COLO668 (cell line): Measurements from ENCODE around the gene KRT15.

Experiments
- DNase-seq: peaks from one replicate; lab custom pipeline; 2025; ENCODE audit not compliant: unreplicated experiment; lab: John Stamatoyannopoulos, UW

KRT15 gene

DNA sequence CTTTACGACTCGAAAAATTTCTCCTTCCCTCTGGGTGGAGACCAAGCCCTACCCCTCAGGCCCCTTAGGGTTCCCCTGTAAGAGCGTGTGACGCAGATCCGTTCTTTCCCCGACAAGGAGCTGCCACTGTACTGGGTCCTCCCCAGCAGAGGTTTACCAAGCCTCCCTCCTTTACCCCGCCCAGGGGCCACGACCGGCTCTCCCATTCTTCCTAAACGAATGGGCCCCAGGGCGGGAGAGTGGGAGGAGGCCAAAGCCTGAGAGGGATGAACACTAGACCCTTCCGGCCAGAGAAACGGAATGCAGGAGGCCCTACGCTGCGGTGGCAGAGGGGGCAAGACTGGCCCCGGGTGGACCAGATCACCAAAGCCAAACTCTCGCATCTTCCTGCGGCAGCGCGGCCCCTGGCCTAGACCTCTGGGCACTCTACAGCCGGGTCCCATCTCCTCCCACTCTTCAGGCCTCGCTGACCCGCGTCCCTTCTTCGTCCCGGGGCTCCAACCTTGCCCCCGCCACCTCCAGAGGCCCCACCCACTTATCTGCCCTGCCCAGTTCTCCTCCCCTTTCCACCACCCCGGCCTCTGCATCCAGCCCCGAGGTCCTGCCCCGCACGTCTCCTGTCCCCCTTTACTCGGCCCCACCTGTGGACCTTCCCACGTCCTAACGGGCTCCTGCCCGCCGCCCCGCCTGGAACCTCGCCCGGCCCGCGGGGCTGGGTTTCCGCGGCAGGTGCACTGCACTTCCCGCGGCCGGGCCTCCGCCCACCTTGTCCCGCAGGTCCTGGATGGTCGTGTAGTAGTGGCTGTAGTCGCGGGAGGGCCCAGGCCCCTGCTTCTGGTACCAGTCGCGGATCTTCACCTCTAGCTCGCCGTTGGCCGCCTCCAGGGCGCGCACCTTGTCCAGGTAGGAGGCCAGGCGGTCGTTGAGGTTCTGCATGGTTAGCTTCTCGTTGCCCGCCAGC is 8.7 kb upstream of the KRT15 start:
- DNase-seq: peak; percentile 46

DNA sequence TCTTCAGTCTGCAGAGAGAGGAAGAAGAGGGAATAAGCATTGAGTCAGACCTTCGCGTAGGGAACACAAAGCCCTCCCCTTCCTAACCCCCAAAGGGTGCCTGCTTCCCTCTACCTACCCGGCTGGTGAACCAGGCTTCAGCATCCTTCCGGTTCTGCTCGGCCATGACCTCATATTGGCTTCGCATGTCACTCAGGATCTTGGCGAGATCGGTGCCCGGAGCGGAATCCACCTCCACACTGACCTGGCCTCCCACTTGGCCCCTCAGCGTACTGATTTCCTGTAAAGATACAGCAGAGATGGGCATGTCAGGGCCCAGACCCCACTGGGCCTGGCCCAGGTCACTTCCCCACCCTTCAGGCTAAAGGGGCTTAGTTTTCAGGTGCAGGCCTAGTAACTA is 5.6 kb upstream of the KRT15 start:
- no peak for DNase-seq

DNA sequence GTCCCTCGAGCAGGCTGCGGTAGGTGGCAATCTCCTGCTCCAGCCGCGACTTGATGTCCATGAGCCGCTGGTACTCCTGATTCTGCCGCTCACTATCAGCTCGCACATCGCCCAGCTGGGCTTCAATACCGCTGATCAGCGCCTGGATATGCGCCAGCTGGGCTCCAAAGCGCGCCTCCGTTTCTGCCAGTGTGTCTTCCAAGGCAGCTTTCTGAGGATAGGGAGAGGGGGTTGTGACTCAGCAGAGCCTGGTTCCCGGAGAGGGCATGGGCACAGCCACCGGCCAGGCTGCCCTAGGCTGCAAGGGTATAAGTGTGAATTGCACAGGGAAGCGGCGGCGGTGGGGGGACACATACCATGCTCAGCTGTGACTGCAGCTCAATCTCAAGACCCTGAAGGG is 5.1 kb upstream of the KRT15 start:
- no peak for DNase-seq

DNA sequence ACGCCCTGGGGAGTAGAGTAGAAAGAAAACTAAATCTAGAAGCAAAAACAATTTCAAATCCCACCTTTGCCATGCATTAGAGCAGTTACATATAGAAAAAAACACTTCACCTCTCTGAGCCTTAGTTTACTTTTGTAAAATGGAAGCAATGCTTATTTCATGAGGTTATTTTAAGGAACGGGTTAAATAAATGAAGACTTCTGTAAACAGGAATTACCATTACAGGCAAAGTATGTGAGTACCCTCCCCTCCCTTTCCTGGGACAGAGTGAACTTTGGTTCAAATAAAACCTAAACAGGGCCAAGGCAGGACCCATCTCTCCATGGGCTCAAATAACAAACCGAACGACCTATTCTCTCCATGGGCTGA is 4.5 kb upstream of the KRT15 start:
- DNase-seq: no peak

DNA sequence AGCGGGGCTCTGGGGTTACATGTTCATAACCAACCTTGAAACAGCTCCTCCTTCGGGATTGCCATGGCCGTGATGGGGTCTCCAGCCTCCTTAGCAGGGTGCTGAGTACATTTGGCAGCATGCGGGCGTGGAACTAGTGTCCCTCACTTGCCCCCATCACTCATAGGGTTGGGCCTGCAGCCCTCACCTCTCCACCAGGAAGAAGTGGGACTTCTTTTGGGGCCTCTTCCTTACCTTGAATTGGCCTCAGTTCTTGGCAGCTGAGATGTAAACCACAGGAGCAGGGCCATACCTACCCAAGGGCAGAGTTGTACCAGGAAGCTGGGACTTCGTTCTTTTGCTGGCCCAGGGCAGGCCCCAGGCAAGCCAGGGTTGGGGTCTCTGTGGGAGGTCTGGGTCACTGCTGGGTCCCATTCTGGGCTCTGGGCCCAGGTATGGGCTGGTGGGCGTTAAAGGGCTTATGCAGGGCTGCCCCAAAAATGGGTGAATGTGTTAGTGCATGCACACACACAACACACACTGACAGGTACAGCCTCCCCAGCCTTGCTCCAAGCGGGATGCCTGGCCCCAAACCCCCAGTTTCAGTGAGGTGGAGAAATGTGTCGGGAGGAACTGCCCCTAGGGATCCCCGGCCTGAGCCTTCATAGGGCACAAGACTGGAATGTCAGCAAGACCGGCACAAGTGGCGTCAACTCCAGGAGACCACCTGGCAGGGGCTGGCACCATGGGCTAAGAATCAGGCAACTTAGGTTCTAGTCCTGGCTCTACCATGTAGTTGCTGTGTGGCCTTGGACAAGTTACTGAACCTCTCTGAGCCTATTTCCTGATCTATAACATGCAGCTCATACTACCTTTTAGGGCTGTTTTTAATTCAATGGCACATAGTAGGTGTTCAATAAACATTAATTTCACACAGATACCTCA is 3.9 kb upstream of the KRT15 start:
- no peak for DNase-seq

DNA sequence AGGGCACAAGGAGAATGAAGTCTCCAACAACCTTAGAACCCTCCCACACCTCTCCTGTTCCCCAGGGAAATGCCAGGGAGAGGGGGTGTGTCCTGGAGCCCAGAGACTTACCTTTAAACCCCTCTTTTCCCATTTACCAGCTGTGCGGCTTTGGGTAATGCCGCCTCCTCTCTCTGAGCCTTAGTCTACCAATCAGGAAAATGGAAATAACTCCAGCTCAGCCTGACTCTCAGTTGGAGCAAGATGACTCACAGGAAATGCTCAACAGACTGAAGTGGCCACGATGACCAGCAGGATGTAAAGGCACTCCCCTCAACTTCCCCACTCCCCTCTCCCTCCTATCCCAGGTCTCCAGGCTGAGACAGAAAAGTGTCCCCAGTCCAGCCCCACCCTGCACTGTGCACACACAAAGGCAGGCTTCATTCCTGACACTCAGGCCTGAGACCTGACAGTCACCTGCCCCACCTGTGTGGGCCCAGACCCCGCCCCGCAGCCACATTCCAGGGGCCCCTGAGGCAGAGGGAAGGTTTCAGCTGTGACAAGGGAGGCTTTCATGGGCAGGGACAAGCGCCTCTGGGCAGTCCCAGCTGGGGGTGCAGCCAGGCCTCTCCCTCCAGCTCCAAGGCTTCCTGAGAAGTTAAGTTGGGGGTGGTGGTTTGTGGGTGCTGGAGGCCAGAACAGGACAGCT is 3.0 kb upstream of the KRT15 start:
- DNase-seq: peak; percentile 39

DNA sequence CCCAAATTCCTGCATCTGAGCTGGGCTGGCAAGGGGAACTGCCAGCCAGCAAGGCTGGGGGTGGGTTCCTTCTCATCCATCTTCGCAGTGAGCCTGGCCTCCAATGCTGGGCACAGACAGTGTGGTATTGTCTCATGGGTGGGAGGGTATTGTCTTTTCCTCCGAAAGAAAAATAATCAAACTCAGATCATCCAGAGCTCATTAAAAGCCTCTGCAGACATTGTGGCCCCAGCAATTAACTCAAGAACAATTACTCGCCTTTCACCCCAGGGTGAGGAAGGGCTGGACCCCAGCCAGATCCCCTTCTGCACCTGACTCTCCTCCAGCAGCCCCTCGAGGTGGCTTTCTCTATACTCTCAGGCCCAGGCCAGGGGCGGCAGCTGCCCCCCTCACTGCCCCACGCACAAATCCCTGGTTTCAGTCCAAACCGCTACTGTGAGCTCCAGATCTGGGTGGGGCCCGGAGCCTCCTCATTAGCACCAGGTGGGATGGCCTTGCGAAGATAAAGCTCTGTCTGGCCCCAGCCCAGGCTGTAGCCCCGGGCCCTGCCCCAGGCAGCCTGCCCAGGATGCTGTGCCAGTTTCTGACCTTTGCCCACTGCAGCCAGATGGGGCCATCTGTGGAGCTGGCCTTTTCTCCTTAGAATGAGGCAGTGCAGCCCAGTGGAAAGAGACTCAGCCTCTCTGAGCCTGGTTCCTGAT is 2.3 kb upstream of the KRT15 start:
- DNase-seq: peak; percentile 54

DNA sequence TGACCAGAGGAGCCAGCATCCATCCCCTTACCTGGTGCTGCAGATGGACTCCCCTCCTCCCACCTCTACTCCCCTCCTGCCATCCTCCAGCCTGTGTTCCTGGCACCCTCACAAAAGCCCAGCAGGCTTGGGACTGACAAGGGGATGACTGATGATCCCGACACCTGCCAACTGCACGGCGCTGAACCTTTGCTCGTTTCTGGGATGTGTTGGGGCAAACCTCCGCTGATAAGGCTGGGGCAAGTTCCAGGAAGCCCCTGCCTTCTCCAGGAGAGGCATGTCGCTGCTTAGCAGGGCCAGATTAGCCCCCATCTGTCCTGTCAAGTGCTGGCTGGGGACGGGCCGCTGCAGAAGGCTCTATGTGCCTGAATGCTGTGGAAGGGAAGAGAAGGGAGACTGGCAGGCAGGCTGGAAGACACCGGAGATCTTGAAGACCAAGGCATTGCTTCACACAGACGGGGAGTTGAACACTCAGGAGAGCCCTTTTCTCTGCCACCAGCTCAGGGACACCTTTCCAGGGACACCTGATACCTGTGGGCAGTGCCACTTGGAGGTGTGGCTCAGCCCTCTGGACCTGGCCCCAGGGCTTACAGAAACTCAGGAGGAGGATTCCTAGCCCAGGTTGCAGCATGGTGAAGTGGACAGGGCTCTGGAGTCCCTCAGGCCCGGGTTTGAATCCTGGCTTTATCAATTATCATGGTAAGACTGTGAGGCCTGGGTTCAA is 973 bp upstream of the KRT15 start:
- peak; percentile 62 for DNase-seq

DNA sequence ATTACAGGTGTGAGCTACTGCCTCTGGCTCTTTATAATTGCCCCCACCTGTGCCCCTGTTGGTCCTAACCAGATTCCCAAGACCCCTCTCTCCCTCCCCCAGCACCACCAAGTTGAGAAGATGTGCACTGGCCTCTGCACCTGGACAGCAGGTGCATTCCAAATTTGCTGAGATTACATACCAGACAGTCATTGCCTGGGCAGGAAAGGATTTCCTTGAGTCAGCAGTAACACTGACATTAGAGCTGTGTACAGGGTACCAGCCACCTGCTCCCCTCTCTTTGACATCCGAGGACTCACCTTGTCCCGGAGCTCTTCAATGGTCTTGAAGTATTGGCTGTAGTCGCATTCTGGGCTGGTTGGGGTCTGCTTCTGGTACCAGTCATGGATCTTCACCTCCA is 659 bp downstream of the KRT15 start:
- DNase-seq: peak; percentile 19

DNA sequence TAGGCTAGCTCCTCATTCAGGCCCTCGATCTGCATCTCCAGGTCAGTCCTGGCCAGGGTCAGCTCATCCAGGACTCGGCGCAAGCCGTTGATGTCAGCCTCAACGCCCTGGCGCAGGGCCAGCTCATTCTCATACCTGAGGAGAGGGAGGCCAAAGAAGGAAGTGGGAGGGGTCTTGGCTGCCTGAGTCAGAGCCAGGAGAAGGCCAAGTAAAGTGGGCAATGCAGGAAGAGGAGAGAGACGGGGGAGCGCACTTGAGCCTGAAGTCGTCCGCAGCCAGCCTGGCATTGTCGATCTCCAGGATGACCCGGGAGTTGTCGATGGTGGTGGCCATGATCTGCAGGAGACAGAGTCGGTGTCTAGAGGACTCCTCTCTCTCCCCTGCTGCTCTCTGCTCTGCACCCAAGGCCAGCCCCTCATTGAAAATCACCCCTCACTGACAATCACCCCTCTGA is 1.8 kb downstream of the KRT15 start:
- DNase-seq: no peak

DNA sequence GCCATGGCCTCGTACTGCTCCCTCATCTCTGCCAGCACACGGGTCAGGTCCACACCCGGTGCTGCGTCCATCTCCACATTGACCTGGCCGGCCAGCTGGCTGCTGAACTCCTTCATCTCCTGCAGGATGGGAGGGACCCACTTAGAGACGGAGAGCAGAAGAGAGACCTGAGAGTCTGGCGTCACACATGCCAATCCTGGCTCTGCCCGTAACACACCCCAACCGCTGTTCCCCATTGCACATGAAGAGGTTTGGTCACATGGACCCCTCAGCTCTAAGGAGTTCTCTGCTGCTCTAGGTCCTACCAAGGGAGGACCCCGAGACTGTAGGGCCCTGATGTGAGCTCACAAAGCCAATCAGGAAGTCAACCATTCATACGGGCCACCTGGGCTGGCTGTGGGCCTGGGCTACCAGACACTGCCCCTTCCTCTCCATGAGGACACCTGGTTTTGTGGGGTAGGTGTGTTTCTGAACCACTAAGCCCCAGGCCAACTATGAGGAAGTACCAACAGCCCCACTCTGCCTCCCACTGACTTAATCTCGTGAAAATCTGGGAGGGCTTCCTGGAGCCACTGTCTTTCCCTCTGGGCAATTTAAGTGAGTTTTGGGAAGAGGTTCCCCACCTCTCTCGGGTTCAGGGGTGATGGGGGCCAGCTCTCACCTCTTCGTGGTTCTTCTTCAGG is 2.4 kb downstream of the KRT15 start:
- no peak for DNase-seq

DNA sequence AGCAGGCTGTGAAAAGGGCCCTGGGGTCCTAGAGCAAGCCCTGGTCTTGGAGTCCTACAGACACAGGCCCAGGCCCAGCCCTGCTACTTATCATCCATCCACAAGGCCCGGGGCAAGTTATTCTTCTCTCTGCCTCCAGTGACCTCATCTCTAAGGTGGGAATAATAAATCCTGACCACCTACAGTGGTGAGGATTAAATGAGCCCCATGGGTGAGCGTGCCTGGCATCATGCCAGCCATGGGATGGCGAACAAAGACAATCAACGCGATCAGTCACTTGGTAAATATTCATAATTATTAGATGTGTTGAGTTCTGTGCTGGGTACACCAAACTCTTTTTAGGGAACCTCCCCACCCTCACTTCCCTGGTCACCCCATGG is 5.5 kb downstream of the KRT15 start:
- peak; percentile 56 for DNase-seq

DNA sequence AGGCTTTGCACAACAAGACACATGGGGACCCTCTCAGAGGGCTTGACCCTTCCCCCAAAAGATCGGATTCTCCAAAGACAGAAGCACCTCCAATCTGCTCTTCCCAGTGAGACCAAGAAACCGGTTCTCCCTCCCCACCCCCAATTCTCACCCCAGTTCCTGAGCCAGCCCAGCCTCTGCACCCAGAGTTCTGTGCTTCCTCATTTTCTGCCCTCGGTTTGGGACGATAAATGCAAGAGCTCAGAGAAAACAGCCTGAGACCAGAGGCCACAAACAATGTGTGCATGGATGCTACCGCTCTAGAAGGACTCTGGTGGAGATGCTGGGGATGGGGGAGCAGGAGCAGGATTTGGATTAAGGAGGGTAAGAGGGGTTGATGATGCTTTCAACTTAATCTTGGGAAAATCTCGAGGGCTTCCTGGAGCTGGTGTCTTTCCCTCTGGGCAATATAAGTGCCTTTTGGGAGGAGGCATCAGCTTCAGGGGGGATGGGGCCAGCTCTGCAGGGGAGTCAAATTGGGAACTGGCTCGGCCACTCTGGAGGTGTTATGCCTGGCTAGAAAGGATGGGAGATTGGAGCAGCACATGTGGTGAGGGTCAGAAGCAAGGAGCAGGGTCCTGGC is 6.0 kb downstream of the KRT15 start:
- DNase-seq: no peak

DNA sequence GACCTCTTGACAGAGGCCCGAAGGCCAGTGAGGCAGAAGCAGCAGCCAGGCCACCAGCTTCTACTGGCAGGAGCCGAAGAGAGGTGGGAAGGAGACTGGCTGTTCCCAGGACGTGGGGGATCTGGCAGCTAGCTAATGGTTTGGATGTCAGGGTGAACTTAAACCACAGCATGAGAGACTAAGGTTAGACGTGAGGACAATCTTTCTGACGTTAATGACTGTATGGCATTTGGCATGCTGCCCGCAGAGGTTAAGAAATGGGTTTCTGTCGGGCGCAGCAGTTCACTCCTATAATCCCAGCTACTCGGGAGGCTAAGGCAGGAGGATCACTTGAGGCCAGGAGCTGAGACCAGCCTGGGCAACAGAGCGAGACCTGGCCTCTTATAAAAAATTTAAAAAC is 7.0 kb downstream of the KRT15 start:
- no peak for DNase-seq

DNA sequence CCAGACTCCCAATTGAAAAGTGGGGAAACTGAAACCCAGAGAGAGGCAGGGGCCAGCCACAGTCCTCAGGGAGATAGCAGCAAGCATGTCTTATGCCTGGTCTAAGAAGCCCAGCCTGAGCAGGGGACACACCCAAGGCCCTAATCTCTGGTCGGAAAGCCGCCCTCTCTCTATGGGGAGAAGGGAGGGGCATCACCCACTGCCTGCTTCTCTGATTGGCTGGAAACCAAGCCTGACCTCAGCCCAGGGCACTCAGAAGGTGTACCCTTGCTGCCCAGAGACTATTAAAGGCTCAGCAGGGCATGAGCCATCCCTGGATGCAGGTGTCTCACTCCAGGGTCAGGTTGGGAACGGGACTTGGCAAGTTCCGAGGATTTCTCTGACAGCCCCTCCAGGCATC is 7.6 kb downstream of the KRT15 start:
- DNase-seq: peak; percentile 25

DNA sequence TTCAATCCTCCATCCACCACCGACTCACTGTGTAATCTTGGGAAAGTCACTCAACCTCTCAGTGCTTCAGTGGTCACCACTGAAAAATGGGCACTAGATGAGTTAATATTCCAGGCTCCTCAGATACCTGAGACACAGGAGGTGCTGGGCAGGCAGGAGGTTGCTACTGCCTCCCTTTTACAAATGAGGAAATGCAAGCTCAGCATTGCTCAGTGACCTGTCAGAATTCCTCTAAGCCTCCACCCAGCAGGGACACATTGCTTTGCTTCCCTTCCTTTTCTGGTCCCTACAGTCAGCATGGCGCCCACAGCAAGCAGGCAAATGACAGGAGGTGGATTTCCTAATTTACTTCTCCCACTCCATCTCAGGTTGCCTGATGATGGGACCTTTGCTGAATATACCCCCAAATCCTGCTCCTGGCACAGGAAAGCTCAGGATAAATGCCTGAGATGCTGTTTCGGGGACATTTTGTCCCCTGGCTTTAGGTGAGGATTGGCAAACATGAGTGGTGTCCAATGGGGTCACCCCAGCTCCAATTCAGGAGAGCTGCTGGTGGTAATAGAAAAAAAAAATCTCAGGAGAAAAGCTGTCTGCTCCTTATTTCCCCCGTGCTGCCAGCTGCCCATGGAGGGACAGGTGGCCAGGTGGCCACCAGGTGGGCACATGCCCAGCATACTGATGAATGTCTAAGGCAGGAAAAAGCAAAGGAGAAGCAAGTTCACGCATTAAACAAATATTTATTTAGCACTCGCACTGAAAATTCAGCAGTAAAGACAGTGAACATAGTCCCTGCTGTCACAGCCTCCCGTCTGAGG is 8.2 kb downstream of the KRT15 start:
- DNase-seq: peak; percentile 29

DNA sequence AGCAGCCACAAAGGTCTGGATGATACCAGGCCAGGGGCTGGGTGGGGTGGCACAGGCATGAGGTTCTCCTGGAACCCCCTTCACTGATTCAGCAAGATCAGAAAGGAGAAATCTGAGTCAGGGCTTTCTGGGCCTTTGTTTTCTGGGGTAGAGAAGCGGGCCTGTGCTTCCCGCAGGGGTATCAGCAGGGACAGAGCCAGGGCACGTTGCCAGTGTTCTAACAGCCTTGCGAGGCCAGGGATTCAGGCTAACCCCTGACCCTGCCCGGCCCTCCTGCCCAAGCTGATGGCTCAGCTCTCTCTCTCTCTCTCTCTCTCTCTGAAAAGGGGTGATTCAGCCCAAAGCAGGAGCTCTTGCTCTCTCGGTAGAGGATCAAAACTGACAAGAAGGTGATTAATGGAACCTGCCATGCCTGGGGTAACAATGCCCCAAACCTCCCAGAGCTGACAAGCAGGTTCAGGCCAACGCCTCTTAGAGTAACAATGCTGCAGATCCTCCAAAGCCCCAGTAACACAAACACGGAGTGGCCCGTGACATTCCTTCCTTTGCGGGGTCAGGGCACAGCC is 11.3 kb downstream of the KRT15 start:
- no peak for DNase-seq
